Endodermal cell (in vitro differentiated cells): Measurements from ENCODE around the gene KIF18B. TPM values are rescaled to one million over a fixed set of nuclear protein-coding genes. Genes with fewer than 3 reads are reported as not detected.
A peak's percentile ranks its signal among the peaks of the same experiment; 100 is the strongest.

Source experiments
- DNase-seq: peaks from one replicate; pipeline ENCODE4 v3.0.0-alpha.2; 2017
- H3K27ac ChIP-seq: 2 replicates; pipeline ENCODE4 v1.5.1; 2013; ENCODE audit warnings: mild to moderate bottlenecking, low read depth, low read length, moderate library complexity
- H3K27me3 ChIP-seq: 2 replicates; pipeline ENCODE4 v1.6.1; 2013; ENCODE audit warnings: mild to moderate bottlenecking, low read length, moderate library complexity; ENCODE audit not compliant: insufficient read depth, control insufficient read depth, poor library complexity, severe bottlenecking
- H3K36me3 ChIP-seq: 2 replicates; pipeline ENCODE4 v1.7.0; 2013; ENCODE audit warnings: mild to moderate bottlenecking, low read length, moderate library complexity; ENCODE audit not compliant: control insufficient read depth, insufficient read depth
- H3K4me1 ChIP-seq: one replicate; pipeline ENCODE4 v1.7.0; 2013; ENCODE audit warnings: low read length; ENCODE audit not compliant: control insufficient read depth, insufficient read depth
- H3K4me3 ChIP-seq: 2 replicates; pipeline ENCODE4 v1.5.1; 2013; ENCODE audit warnings: mild to moderate bottlenecking, low read length, moderate library complexity
- H3K9ac ChIP-seq: 2 replicates; pipeline ENCODE4 v1.6.1; 2013; ENCODE audit warnings: mild to moderate bottlenecking, low read length, moderate library complexity; ENCODE audit not compliant: poor library complexity, severe bottlenecking; ENCODE audit errors: extremely low read depth
- H3K9me3 ChIP-seq: 2 replicates; pipeline ENCODE4 v1.6.1; 2013; ENCODE audit warnings: mild to moderate bottlenecking, low read length, moderate library complexity; ENCODE audit not compliant: control insufficient read depth
- H3K27ac Mint-ChIP-seq: 2 replicates; pipeline ENCODE4 v1.8.0; 2020; ENCODE audit warnings: mixed read lengths
- H3K27me3 Mint-ChIP-seq: 2 replicates; pipeline ENCODE4 v1.8.0; 2021; ENCODE audit warnings: mild to moderate bottlenecking, mixed read lengths; ENCODE audit not compliant: insufficient read depth
- H3K36me3 Mint-ChIP-seq: 2 replicates; pipeline ENCODE4 v1.8.0; 2020; ENCODE audit warnings: low read depth, mixed read lengths
- H3K4me1 Mint-ChIP-seq: 2 replicates; pipeline ENCODE4 v1.8.0; 2020; ENCODE audit warnings: mixed read lengths
- H3K4me3 Mint-ChIP-seq: 2 replicates; pipeline ENCODE4 v1.8.0; 2020; ENCODE audit warnings: mild to moderate bottlenecking, moderate library complexity, mixed read lengths
- H3K9me3 Mint-ChIP-seq: 2 replicates; pipeline ENCODE4 v1.8.0; 2020; ENCODE audit warnings: mild to moderate bottlenecking, mixed read lengths
- WGBS, 2 experiments: methylation state at CpG; one replicate each; pipeline versions ENCODE4 v1.1.5 to v1.1.7; 2013; ENCODE audit warnings: missing lambda C conversion rate in 2 of 2, mixed read lengths in 1 of 2; ENCODE audit not compliant: insufficient coverage in 1 of 2, insufficient read length in 1 of 2; 5-methylcytosine and 5-hydroxymethylcytosine counted together
- total RNA-seq, 2 donors: library from RNA; stranded (reverse); fragmentation: NEBNext Ultra II Directional in 1 of 2; extraction: Animal tissue kit (Norgen Biotek cat#: 25700) in 1 of 2; gene quantifications; 2 replicates in 1 of 2; 3 replicates in 1 of 2; pipeline ENCODE4 v1.2.1, GENCODE V29; 2021
- TF ChIP-seq, protein P1 (sequence below): fragments of 200-600 bp; sonication (generic); conservative IDR thresholded peaks from 2 replicates; pipeline ENCODE4 v1.5.0; 2021; ENCODE audit warnings: antibody characterized with exemption, mild to moderate bottlenecking

KIF18B gene
- total RNA-seq, 2 donors from 2014 or later, result 43.5 to 64.7 TPM

DNA sequence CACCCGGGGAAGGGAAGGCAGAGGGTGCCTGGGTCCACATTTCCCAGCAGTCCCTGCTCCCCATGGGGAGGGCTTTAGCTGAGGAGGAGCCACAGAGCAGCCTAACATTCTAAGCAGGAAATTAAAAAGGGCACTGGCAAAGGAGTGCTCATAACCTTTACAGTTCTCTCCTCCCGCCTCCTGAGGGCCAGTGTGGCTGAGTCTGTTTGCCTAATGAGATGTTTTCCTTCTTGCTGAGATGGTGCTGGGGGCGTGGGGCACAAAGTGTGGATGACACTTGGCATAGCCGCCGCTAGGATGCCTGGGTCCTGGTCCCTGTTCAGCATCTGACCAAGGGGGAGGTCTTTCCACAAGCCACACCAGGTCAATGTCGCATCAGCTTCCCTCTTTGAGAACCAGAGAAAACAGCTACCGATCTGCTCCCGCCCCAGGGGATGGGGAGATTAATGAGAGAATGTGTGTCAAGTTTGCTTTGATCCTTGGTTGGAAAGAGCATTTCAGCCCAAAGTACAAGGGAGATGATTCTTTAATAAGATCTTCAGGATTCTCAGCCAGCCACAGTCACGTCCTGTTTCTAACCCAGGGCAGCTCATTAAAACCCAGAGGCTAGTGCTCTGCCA is 5.8 kb downstream of the KIF18B start:
- peaks cover 28% of the 10 kb centered on the region for H3K36me3 Mint-ChIP-seq
- H3K27ac Mint-ChIP-seq, result no peak overlapping the region
- no peaks in the 10 kb centered on the region for H3K4me1 ChIP-seq
- peaks cover 14% of the 10 kb centered on the region for H3K4me1 Mint-ChIP-seq
- no peak overlapping the region for H3K4me3 Mint-ChIP-seq
- peaks cover 62% of the 10 kb centered on the region for H3K36me3 ChIP-seq
- H3K27me3 Mint-ChIP-seq, result no peaks in the 10 kb centered on the region
- H3K9ac ChIP-seq, result no peak overlapping the region
- 98 to 100% methylated on average over 8 to 9 of the region's 9 CpGs for WGBS, 2 experiments
- H3K27ac ChIP-seq, result no peak overlapping the region
- H3K9me3 ChIP-seq, result peaks cover 7% of the 10 kb centered on the region
- no peaks in the 10 kb centered on the region for H3K27me3 ChIP-seq
- peaks cover 3% of the 10 kb centered on the region for H3K9me3 Mint-ChIP-seq
- TF ChIP-seq, protein P1, sequence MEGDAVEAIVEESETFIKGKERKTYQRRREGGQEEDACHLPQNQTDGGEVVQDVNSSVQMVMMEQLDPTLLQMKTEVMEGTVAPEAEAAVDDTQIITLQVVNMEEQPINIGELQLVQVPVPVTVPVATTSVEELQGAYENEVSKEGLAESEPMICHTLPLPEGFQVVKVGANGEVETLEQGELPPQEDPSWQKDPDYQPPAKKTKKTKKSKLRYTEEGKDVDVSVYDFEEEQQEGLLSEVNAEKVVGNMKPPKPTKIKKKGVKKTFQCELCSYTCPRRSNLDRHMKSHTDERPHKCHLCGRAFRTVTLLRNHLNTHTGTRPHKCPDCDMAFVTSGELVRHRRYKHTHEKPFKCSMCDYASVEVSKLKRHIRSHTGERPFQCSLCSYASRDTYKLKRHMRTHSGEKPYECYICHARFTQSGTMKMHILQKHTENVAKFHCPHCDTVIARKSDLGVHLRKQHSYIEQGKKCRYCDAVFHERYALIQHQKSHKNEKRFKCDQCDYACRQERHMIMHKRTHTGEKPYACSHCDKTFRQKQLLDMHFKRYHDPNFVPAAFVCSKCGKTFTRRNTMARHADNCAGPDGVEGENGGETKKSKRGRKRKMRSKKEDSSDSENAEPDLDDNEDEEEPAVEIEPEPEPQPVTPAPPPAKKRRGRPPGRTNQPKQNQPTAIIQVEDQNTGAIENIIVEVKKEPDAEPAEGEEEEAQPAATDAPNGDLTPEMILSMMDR, result no peak
- H3K4me3 ChIP-seq, result no peak overlapping the region
- DNase-seq, result peak; percentile 56

DNA sequence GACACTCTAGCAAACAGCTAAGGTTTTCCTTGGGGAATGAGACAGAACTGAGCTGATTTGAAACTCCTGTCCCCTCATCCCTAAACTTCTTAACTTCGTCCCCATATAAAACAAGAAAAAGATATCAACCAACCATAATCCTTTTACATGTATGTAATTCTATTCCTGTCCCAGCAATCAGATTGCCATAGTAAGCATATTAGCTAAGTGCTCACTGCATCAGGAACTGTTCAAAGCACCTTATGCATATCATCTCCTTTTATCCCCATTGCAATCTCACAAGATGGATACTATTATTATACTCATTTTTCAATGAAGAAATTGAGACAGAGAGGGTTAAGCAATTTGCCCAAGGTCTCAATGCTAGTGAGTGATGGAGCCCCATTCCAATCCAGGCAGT is 6.8 kb downstream of the KIF18B start:
- Mint-ChIP-seq H3K27me3 (no peaks in the 10 kb centered on the region), H3K27ac (no peak overlapping the region), H3K9me3 (peaks cover 3% of the 10 kb centered on the region), H3K4me1 (peaks cover 8% of the 10 kb centered on the region), H3K36me3 (peaks cover 28% of the 10 kb centered on the region), H3K4me3 (no peak overlapping the region)
- Histone ChIP-seq H3K4me1 (no peaks in the 10 kb centered on the region), H3K27me3 (no peaks in the 10 kb centered on the region), H3K36me3 (peaks cover 69% of the 10 kb centered on the region), H3K9ac (no peak overlapping the region), H3K4me3 (no peak overlapping the region), H3K27ac (no peak overlapping the region), H3K9me3 (peaks cover 7% of the 10 kb centered on the region)
- DNase-seq, result no peak
- WGBS, 2 experiments, result 88 to 100% methylated on average over 1 of the region's 1 CpG
- TF ChIP-seq, protein P1, result no peak

DNA sequence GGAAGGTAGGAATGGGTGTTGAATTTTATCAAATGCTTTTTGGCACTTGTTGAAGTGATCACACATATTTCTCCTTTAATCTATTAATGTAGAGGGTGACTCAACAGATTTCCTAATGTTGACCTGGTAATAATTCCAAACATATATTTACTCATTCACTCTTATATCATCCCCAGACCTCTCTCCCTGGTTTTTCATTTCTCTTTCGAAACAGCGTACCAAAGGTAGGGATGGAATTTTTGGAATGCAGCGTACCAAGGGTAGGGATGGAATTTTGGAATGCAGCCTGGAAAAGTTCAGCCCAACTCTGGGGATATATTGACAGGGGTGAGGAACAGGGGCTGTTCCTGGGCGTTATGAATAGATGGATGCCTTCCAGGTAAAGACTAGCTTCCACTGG is 7.3 kb downstream of the KIF18B start:
- peaks cover 8% of the 10 kb centered on the region for H3K4me1 Mint-ChIP-seq
- Histone ChIP-seq H3K27me3 (no peaks in the 10 kb centered on the region), H3K4me3 (no peak overlapping the region), H3K27ac (no peak overlapping the region), H3K9me3 (peaks cover 7% of the 10 kb centered on the region), H3K9ac (no peak overlapping the region), H3K4me1 (no peaks in the 10 kb centered on the region), H3K36me3 (peaks cover 73% of the 10 kb centered on the region)
- WGBS, 2 experiments, result 91 to 96% methylated on average over 4 of the region's 4 CpGs
- TF ChIP-seq, protein P1, result no peak
- no peak overlapping the region for H3K27ac Mint-ChIP-seq
- peaks cover 33% of the 10 kb centered on the region for H3K36me3 Mint-ChIP-seq
- peak; percentile 58 for DNase-seq
- no peaks in the 10 kb centered on the region for H3K27me3 Mint-ChIP-seq
- no peak overlapping the region for H3K4me3 Mint-ChIP-seq
- peaks cover 3% of the 10 kb centered on the region for H3K9me3 Mint-ChIP-seq
